Brain microvascular endothelial cell (primary cell): Measurements from ENCODE around the gene PCGF6.

Experiments used
- DNase-seq: peaks from one replicate; pipeline ENCODE4 v3.0.0-alpha.2; 2020
- H3K27ac ChIP-seq: fragments of 250-450 bp; sonication (Bioruptor Pico); 2 replicates; pipeline ENCODE4 v1.5.1; 2020; ENCODE audit warnings: mild to moderate bottlenecking, moderate library complexity
- H3K27me3 ChIP-seq: fragments of 250-450 bp; sonication (Bioruptor Pico); replicated peaks from 2 replicates; pipeline ENCODE4 v1.5.1; 2020; ENCODE audit warnings: mild to moderate bottlenecking
- H3K36me3 ChIP-seq: fragments of 250-450 bp; sonication (Bioruptor Pico); replicated peaks from 2 replicates; pipeline ENCODE4 v1.5.1; 2020; ENCODE audit warnings: mild to moderate bottlenecking
- H3K4me3 ChIP-seq: 2 replicates; pipeline ENCODE4 v1.5.1; 2011; ENCODE audit warnings: low read depth, mild to moderate bottlenecking, control low read depth, low read length, moderate library complexity
- in situ Hi-C: cut with HindIII; loops from 2 replicates; pipeline ENCODE4 v1.10.0; 2017; ENCODE audit warnings: low sequenced_read_pairs, low pct_ligation_motif_present
- TF ChIP-seq, protein P1 (sequence below): IDR thresholded peaks from 2 replicates; pipeline ENCODE4 v1.5.1; 2011; ENCODE audit warnings: low read depth, mild to moderate bottlenecking, moderate library complexity, low read length, control low read depth, inconsistent platforms; ENCODE audit errors: missing control alignments

Gene PCGF6, protein sequence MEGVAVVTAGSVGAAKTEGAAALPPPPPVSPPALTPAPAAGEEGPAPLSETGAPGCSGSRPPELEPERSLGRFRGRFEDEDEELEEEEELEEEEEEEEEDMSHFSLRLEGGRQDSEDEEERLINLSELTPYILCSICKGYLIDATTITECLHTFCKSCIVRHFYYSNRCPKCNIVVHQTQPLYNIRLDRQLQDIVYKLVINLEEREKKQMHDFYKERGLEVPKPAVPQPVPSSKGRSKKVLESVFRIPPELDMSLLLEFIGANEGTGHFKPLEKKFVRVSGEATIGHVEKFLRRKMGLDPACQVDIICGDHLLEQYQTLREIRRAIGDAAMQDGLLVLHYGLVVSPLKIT

GRCh38 chr10:103350517-103351260, at the start of gene PCGF6:
PCGF6 (minus strand) TSS chr10:103351140; CDS start chr10:103351066, 74 bp downstream.
- peaks cover 7% of the 10 kb centered on the region for H3K36me3 ChIP-seq
- DNase-seq, result peak; percentile 62
- TF ChIP-seq, protein P1, sequence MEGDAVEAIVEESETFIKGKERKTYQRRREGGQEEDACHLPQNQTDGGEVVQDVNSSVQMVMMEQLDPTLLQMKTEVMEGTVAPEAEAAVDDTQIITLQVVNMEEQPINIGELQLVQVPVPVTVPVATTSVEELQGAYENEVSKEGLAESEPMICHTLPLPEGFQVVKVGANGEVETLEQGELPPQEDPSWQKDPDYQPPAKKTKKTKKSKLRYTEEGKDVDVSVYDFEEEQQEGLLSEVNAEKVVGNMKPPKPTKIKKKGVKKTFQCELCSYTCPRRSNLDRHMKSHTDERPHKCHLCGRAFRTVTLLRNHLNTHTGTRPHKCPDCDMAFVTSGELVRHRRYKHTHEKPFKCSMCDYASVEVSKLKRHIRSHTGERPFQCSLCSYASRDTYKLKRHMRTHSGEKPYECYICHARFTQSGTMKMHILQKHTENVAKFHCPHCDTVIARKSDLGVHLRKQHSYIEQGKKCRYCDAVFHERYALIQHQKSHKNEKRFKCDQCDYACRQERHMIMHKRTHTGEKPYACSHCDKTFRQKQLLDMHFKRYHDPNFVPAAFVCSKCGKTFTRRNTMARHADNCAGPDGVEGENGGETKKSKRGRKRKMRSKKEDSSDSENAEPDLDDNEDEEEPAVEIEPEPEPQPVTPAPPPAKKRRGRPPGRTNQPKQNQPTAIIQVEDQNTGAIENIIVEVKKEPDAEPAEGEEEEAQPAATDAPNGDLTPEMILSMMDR, result peak; percentile 3
- no peaks in the 10 kb centered on the region for H3K27me3 ChIP-seq
- H3K4me3 ChIP-seq, result peak within 1 kb of the TSS; percentile 71
- in situ Hi-C loops, result no loop called here
- peak within 1 kb of the TSS; percentile 53 for H3K27ac ChIP-seq

GRCh38 chr10:103397191-103397825, 46.4 kb upstream of the PCGF6 start:
- no peaks in the 10 kb centered on the region for H3K27me3 ChIP-seq
- DNase-seq, result peak; percentile 1
- H3K4me3 ChIP-seq, result peak overlapping the region; percentile 99
- in situ Hi-C loops, result no loop called here
- H3K27ac ChIP-seq, result no peak overlapping the region
- TF ChIP-seq, protein P1, result no peak
- H3K36me3 ChIP-seq, result peaks cover 37% of the 10 kb centered on the region

DNA sequence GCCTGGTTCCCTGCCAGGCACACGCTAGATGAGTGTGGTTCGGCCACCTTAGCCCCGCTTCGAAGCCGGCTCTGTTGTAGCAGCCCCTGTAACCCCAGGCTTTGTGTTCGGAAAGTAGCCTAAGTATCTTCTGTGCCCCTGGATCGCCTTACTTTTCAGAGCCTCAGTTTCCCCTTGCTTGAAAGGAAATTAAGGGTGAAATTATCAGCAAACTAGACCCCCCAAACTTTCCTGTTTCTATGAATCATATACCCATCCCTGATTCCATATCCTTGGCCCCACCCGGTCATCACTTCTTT, 45.8 kb upstream of the PCGF6 start:
- TF ChIP-seq, protein P1, result no peak
- DNase-seq, result no peak
- H3K4me3 ChIP-seq, result peak overlapping the region; percentile 99
- peak overlapping the region; percentile 35 for H3K27ac ChIP-seq
- in situ Hi-C loops, result no loop called here
- H3K36me3 ChIP-seq, result peaks cover 36% of the 10 kb centered on the region
- H3K27me3 ChIP-seq, result no peaks in the 10 kb centered on the region

- Histone ChIP-seq H3K27ac (peak within 1 kb of the TSS; percentile 85), H3K4me3 (peak within 1 kb of the TSS; percentile 99), H3K36me3 (peaks cover 35% of the 10 kb centered on the region), H3K27me3 (no peaks in the 10 kb centered on the region)
- TF ChIP-seq, protein P1, result peak; percentile 51
- in situ Hi-C loops, result no loop called here
- peak; percentile 99 for DNase-seq
Observed at GRCh38 chr10:103396067-103396788, 45.3 kb upstream of the PCGF6 start, which contains the start of the genes ATP5MK and PDCD11. ATP5MK (minus strand) TSS chr10:103396475; CDS start chr10:103392457, 4,018 bp downstream. PDCD11 (plus strand) TSS chr10:103396626; CDS start chr10:103398427, 1,801 bp downstream.

- peaks cover 33% of the 10 kb centered on the region for H3K36me3 ChIP-seq
- in situ Hi-C loops, result no loop called here
- DNase-seq, result no peak
Observed at GRCh38 chr10:103395754-103396066, 44.8 kb upstream of the PCGF6 start.

More at GRCh38 chr10:103395754-103396066, 44.8 kb upstream of the PCGF6 start:
- H3K27me3 ChIP-seq, result no peaks in the 10 kb centered on the region
- H3K4me3 ChIP-seq, result peak overlapping the region; percentile 99
- TF ChIP-seq, protein P1, result no peak
- H3K27ac ChIP-seq, result peak overlapping the region; percentile 85
